MM.1S (cell line): ENCODE measurements around the gene HS3ST4.

ENCODE experiments used
- EZH2 ChIP-seq: fragments of 300-600 bp; sonication (generic); optimal IDR thresholded peaks from 2 replicates; pipeline ENCODE3; 2017; ENCODE audit warnings: low read depth, mild to moderate bottlenecking, antibody characterized with exemption, low read length, mixed read lengths
- EZH2phosphoT487 ChIP-seq: fragments of 300-600 bp; sonication (generic); IDR thresholded peaks from 2 replicates; pipeline ENCODE4 v1.6.1; 2018; ENCODE audit warnings: antibody characterized with exemption, low read length
- TF ChIP-seq, protein P1 (sequence below): fragments of 300-600 bp; sonication (generic); IDR thresholded peaks from 2 replicates; pipeline ENCODE4 v1.5.1; 2016; ENCODE audit warnings: antibody characterized with exemption, low read length, mixed read lengths

DNA sequence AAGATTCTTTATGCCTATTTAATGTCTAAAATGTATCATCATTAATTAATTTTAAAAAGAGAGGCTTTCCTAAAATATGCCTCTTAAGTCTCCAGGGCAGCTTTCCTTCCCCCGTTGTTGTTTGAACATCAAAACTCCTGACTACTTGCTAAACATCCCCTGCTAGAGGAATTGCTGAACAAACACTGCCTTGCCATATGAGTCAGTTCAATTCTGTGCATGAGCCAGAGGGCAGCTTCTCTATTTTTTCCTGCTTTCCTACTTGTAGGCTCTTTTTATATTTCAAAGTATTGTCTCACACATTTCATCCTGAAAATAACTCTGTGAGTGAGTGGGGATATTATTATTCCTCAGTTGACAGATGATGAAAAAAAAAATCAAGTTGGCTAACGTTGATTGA is 143.4 kb downstream of the HS3ST4 start:
- TF ChIP-seq, protein P1, sequence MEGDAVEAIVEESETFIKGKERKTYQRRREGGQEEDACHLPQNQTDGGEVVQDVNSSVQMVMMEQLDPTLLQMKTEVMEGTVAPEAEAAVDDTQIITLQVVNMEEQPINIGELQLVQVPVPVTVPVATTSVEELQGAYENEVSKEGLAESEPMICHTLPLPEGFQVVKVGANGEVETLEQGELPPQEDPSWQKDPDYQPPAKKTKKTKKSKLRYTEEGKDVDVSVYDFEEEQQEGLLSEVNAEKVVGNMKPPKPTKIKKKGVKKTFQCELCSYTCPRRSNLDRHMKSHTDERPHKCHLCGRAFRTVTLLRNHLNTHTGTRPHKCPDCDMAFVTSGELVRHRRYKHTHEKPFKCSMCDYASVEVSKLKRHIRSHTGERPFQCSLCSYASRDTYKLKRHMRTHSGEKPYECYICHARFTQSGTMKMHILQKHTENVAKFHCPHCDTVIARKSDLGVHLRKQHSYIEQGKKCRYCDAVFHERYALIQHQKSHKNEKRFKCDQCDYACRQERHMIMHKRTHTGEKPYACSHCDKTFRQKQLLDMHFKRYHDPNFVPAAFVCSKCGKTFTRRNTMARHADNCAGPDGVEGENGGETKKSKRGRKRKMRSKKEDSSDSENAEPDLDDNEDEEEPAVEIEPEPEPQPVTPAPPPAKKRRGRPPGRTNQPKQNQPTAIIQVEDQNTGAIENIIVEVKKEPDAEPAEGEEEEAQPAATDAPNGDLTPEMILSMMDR, result no peak
- TF ChIP-seq EZH2 (no peak), EZH2phosphoT487 (no peak)
